Stimulated activated CD8-positive, alpha-beta memory T cell treated with anti-CD3 and anti-CD28 coated beads, Interleukin-2, amount 100 ng/mL, for 48 hours (primary cell): ENCODE results near the gene SLBP.
"Not testable (repeated sequence)": the region's sequence is repeated elsewhere in the genome, so short reads cannot be mapped to it uniquely, and the experiment has no call there.

Experiments used
- DNase-seq, 2 donors: peaks; one replicate each; pipeline ENCODE4 v3.0.0-alpha.2; 2020; ENCODE audit warnings: low read depth in 2 of 2

SLBP gene

DNA sequence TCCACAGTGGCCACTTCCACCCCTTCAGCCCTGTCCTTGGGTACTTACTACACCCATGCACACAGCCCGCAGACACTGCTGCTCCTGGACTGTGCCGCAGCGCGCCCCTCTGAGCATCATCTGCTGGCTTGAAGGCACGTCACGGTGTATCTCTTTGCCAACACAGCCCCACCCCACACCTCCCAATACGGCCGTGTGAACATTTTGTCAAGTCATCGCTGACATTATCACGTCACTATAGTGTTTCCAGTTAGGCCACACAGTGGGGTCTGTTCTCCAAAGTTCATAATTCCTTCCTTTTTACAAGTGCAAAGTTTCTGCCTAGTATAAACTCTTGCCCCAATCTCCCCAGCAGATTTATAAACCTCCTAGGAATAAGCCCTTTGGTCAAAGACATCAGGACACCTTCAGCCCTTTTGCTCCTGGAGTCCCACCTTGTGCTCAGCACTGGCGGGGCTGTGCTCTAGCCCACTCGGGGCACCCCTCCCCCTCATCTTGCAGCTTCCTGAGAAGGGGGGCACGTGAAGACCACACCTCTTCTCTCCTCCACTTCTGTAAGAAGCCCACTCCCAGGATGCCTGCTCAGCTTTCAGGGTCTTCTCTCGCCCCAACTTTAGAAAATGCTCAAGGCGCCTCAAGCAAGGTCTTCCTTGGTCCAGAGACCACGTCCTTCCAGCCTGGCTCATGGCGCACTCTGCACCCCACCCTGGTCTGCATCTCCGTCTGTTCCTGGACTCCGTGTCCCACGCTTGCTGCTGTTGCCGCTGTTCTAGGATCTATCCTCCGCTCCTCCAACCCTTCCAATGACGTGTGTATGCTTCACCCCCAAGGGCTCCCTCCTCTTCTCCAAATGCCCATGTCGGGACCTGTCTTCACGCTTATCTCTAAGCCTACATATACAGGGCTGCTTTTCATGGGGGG, 35.3 kb downstream of the SLBP start:
- no peak for DNase-seq

- DNase-seq, result no peak
Observed at GRCh38 chr4:1675802-1676137, 36.3 kb downstream of the SLBP start.

DNA sequence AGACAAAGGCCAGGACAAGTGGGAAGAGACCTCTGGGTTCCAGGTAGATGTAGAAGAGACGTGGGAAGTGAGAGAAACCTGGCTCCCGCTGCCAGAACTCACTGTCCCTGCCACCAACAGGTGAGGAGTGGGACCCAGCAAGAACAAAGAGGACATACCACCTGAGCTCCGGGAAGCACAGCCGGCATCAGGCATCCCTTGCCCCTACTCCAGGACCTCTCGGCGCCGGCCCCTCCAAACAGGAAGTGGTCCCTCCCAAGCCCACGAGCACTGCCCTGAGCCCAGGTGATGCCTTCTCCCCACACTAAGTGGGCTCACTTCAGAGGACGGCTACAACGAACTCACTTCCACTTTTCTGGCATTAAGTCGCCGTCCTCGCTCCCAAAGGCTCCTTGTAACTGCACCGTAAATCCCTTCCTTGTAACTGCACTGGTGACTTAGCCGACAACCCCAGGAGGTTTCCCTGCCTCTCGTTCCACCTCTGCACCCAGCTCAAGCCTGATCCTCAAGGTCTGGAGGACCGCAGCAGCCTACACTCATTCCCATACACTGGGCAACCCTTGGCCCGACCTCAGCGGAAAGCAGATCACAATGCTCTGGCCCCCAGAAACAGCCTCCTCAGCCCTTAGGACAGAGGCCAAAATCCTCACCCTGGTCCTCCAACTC, 36.9 kb downstream of the SLBP start:
- no peak for DNase-seq

- no peak for DNase-seq
Observed at GRCh38 chr4:1674682-1675081, 37.4 kb downstream of the SLBP start.

DNA sequence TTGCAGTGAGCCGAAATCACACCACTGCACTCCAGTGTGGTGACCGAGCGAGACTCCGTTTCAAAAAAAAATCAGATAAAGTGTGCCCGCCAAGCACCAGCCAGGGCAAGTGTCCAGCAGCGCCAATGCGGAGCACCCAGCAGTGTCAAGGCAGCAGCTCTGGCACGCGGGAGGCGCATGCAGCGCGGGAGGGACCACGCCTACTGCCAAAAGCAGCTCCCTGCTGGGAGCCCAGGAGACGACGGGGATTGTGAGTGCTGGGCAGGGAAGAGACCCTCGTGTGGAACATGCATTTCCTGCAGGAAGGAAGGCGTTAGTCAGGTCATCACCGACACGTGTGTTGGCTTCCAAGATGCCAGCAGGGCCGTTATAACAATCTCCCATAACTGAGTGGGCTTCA, 38.4 kb downstream of the SLBP start:
- DNase-seq, result no peak

DNA sequence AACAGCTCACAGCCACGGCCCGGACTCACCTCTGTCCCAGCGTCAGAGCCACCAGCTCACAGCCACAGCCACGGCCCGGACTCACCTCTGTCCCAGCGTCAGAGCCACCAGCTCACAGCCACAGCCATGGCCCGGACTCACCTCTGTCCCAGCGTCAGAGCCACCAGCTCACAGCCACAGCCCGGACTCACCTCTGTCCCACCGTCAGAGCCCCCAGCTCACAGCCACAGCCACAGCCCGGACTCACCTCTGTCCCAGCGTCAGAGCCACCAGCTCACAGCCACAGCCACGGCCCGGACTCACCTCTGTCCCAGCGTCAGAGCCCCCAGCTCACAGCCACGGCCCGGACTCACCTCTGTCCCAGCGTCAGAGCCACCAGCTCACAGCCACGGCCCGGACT, 41.1 kb downstream of the SLBP start:
- DNase-seq, result not testable (repeated sequence)

DNA sequence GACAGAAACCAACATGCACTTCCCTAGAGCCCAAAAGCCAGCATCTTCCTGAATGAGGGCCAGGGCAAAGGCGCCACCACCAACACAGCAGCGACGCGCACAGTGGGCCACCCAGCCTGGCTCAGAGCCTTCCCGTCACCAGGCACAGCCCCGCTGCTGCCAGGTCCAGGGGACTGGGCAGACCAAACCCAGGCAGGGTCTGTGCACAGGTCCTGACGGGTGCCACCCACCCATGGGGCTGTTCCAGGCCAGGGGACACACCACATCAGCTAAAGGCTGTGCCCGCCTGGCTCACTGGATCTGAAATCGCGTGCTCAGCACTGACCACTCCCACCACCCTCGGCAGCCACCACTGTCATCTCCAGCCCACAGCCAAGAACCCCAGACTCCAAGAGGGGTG, 41.8 kb downstream of the SLBP start:
- DNase-seq, result no peak

- no peak for DNase-seq
Observed at GRCh38 chr4:1669850-1670249, 42.3 kb downstream of the SLBP start.

GRCh38 chr4:1669270-1669669, 42.8 kb downstream of the SLBP start:
- DNase-seq, result no peak

- no peak for DNase-seq
Observed at GRCh38 chr4:1668488-1668840, 43.7 kb downstream of the SLBP start.

DNA sequence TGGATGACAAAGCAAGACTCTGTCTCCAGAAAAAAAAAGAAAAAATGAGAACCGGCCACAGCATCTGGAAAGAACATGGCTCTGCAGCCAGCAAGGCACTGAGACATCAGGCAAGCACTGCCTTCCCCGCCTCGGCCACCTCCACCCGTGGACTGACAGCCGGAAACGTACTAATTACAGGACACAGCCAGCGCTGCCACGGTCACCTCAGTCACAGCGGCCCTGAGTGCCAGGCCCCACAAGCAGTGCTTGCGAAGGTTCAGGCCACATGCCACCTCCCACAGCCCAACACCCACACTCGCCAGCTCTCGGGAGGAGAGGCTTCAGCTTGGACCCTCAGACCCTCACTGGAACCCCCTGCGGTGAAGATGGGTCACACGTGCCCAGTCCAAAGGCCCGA, 44.8 kb downstream of the SLBP start:
- DNase-seq, result no peak

GRCh38 chr4:1666391-1666790, 45.7 kb downstream of the SLBP start:
- DNase-seq, result no peak

GRCh38 chr4:1664141-1664540, 48.0 kb downstream of the SLBP start:
- DNase-seq, result no peak

GRCh38 chr4:1663549-1663948, 48.6 kb downstream of the SLBP start:
- no peak for DNase-seq

DNA sequence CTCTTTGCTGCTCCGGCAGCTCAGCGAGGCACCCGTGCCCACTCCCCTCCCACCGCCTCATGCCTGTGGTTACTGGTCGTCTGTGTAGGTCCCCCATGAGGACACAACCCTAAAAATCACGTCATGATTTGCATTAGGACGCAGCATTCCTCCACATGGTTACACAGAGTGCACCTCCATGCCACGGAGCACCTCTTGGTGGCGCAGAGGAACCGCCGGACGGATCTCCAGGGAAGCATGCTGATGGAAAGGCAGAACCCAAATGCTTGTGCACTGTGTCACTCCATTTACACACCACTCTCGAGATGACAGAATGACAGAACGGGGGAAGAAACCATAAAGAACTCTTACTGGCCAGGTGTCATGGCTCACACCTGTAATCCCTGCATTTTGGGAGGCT, 50.4 kb downstream of the SLBP start:
- no peak for DNase-seq

- DNase-seq, result no peak
Observed at GRCh38 chr4:1660948-1661677, 51.0 kb downstream of the SLBP start.

DNA sequence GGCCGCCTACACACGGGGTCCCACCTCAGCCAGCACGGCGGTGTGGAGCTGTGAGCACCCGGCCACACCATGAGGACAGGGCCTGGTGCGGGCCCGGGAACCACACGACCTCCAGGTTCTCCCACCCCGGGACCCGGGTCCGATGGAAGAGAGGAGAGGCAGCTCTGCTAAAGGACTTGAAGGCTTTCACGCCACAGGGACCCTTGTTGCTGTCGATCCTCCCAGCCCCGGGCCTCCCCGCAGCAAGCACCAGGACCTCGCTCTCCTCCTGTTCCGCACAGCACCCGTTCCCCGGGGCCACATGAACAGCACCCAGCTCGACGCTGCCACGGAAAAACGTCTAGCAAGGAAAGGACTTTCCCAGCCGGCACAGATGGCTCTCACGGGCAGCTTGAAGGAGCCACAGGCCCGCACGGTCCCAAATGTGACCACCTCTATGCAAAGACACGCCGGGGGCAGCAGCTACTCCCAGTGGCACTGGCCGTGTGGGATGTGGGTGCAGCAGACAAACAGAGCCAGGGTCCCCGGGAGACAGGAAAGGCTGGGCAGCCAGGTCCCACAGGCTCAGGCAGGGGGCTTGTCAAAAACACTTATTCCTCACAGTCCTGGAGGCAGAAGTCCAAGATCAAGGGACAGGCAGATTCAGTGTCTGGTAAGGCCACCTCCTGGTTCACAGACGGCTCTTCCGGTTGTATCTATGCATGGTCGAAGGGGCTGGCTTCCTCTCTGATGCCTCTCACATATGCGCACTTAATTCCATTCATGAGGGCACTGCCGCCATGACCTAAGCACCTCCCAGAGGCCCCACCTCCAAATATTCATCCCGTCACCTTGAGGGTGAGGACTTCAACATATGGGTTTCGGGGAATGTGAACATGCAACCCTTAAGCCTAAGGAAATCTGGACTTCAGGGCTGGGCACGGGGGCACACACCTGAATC, 52.7 kb downstream of the SLBP start:
- DNase-seq, result no peak

DNA sequence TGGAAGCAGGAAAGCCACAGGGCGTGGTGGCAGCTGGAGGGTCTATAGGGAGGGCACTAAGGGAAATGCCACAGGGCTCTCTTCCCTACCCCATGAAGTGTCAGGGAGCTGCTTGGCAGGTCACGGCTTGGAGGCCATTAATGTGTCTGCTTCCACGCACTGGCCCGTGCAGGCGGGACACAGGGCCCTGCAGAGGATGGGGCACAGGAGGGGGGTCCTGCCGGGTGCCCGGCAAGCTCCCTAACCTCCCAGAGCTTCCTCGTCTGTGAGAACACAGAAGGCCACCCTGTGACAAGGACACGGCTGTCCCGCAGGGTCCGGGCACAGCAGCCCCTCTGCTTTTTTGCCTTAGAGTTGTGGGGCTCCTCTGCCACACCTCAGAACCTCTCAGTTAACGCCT, 53.5 kb downstream of the SLBP start:
- no peak for DNase-seq

- DNase-seq, result no peak
Observed at GRCh38 chr4:1658146-1658545, 54.0 kb downstream of the SLBP start.

DNA sequence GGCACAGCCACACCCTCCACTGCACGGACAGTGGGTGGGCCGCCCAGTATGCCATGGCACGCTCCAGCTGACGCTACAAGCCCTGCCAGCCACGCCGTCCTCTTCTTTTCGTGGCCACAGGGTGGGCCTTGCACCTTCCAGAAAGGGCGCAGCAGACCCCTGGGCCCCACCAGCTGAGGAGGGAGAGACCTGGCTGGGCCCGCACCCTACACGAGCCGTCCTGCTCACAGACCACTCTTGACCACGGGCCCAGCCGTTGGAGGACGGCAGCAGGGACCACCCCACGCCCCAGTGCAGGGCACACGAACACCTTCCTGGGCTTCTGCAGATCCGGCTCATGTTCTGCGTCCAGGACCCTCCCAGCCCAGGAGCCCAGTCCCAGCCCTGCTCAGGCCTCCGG, 55.1 kb downstream of the SLBP start:
- no peak for DNase-seq

DNA sequence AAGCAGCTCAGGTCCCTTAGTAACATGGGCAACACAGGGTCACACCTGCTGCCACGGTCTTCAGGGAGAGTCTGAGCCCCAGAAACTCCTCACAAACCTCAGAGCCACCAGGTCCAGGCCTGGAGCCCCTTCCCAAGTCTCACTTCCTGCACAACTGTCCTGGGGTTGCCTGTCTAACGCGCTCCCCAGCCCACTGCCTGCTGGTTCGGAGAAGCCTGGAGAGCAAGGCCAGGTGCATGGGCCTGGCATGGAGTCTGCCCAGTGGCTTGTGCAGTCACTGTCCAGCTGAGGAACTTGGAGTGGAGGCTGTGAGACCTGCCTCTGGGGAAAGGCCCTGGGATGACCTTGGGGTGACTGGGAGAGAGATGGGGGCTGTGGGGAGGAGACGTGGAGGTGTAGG, 56.0 kb downstream of the SLBP start:
- DNase-seq, result no peak

GRCh38 chr4:1655676-1656075, 56.4 kb downstream of the SLBP start:
- DNase-seq, result no peak
